HepG2 (cell line): ENCODE measurements around the gene STXBP2. TPM values are rescaled to one million over a fixed set of nuclear protein-coding genes. Genes with fewer than 3 reads are reported as not detected.

Source experiments
- DMTF1 ChIP-seq: sonication (generic); formaldehyde crosslinking; IDR thresholded peaks from 2 replicates; pipeline ENCODE4 v1.4.0; 2020; ENCODE audit warnings: mild to moderate bottlenecking, missing genetic modification reagents
- EHMT2 ChIP-seq: fragments of 200-600 bp; sonication (generic); IDR thresholded peaks from 2 replicates; pipeline ENCODE4 v1.7.0; 2017; ENCODE audit warnings: antibody characterized with exemption, low read depth, low read length, borderline replicate concordance
- FOXM1 ChIP-seq: sonication (generic); formaldehyde crosslinking; IDR thresholded peaks from 2 replicates; pipeline ENCODE4 v1.5.0; 2020; ENCODE audit warnings: missing genetic modification reagents
- GLI4 ChIP-seq: sonication (generic); formaldehyde crosslinking; IDR thresholded peaks from 2 replicates; pipeline ENCODE4 v1.5.1; 2020; ENCODE audit warnings: missing genetic modification reagents, mild to moderate bottlenecking, moderate library complexity, borderline replicate concordance
- TFDP1 ChIP-seq: IDR thresholded peaks from 2 replicates; pipeline ENCODE4 v1.6.1; 2016; ENCODE audit warnings: missing compliant biosample characterization, missing genetic modification reagents, borderline replicate concordance
- TGIF2 ChIP-seq: IDR thresholded peaks from 2 replicates; pipeline ENCODE4 v1.6.1; 2016; ENCODE audit warnings: control low read depth, missing compliant biosample characterization
- ZBED4 ChIP-seq: sonication (generic); formaldehyde crosslinking; IDR thresholded peaks from 2 replicates; pipeline ENCODE4 v1.4.0; 2020; ENCODE audit warnings: missing genetic modification reagents, borderline replicate concordance
- ZBTB44 ChIP-seq: sonication (generic); formaldehyde crosslinking; IDR thresholded peaks from 2 replicates; pipeline ENCODE4 v1.4.0; 2020; ENCODE audit warnings: missing genetic modification reagents
- ZBTB46 ChIP-seq: sonication (generic); formaldehyde crosslinking; IDR thresholded peaks from 2 replicates; pipeline ENCODE4 v1.4.0; 2020; ENCODE audit warnings: mild to moderate bottlenecking, missing genetic modification reagents, borderline replicate concordance
- ZBTB49 ChIP-seq: sonication (generic); formaldehyde crosslinking; IDR thresholded peaks from 2 replicates; pipeline ENCODE4 v1.4.0; 2020; ENCODE audit warnings: missing genetic modification reagents, borderline replicate concordance
- ZMAT3 ChIP-seq: sonication (generic); formaldehyde crosslinking; conservative IDR thresholded peaks from 2 replicates; pipeline ENCODE4 v1.7.0; 2021; ENCODE audit warnings: missing genetic modification reagents
- ZNF10 ChIP-seq: sonication (generic); formaldehyde crosslinking; IDR thresholded peaks from 2 replicates; pipeline ENCODE4 v1.4.0; 2020; ENCODE audit warnings: mild to moderate bottlenecking, low read depth, missing genetic modification reagents, borderline replicate concordance
- ZNF260 ChIP-seq: sonication (generic); formaldehyde crosslinking; IDR thresholded peaks from 2 replicates; pipeline ENCODE4 v1.4.0; 2020; ENCODE audit warnings: missing genetic modification reagents, low read depth, mild to moderate bottlenecking, borderline replicate concordance
- ZNF430 ChIP-seq: sonication (generic); formaldehyde crosslinking; IDR thresholded peaks from 2 replicates; pipeline ENCODE4 v1.9.0; 2021; ENCODE audit warnings: mild to moderate bottlenecking, missing genetic modification reagents
- polyA plus RNA-seq, 8 experiments: library from polyadenylated mRNA; depleted of rRNA in 3 of 8; stranded (reverse) in 7 of 8; unstranded in 1 of 8; fragments of >200 nt; fragmentation: Illumina TruSeq in 4 of 8; extraction: Trizol in 4 of 8; gene quantifications; 2 replicates each; pipeline versions ENCODE4 v1.2.1 to v1.2.3, GENCODE V29; 2011 to 2016; ENCODE audit warnings: low read depth in 4 of 8, missing spikeins in 1 of 8, mixed read lengths in 1 of 8; ENCODE audit not compliant: insufficient read depth in 1 of 8
- total RNA-seq, 5 experiments: library from RNA; depleted of rRNA; stranded (reverse); fragments of >200 nt; fragmentation: Illumina TruSeq; extraction: Trizol; gene quantifications; 2 replicates each; pipeline ENCODE4 v1.2.3, GENCODE V29; 2016; ENCODE audit warnings: low read depth in 1 of 5

STXBP2 gene
- total and polyA plus RNA-seq, 2 of the 13 experiments (the other 11 are each of a cell fraction or from before 2014, with no cell fraction given), result 22.8 to 40.1 TPM

- TF ChIP-seq GLI4 (peak; percentile 64; the same call in 1 of the 2 replicates), TGIF2 (CRISPR knock-in tag) (no peak), ZBTB44 (CRISPR knock-in tag) (no peak), ZBTB49 (CRISPR knock-in tag) (no peak), FOXM1 (CRISPR knock-in tag) (no peak), ZNF10 (CRISPR knock-in tag) (no peak), ZBTB46 (0 out of 2 replicates have a peak, but pooled peaks have one; percentile 48), ZNF260 (no peak), EHMT2 (no peak), ZBED4 (CRISPR knock-in tag) (no peak), ZNF430 (CRISPR knock-in tag) (no peak), DMTF1 (CRISPR knock-in tag) (no peak), ZMAT3 (CRISPR knock-in tag) (no peak), TFDP1 (CRISPR knock-in tag) (no peak)
Measured at GRCh38 chr19:7680606-7681339, 43.9 kb downstream of the STXBP2 start, which contains the start of gene TRAPPC5 (continued).
